Activated T-cell treated with anti-CD3 and anti-CD28 coated beads for 4 hours (primary cell): ENCODE measurements around the gene MMP27.
"Not testable (repeated sequence)": the region's sequence is repeated elsewhere in the genome, so short reads cannot be mapped to it uniquely, and the experiment has no call there.

Experiments used
- DNase-seq: peaks from one replicate; pipeline ENCODE4 v3.0.0-alpha.2; 2020

Gene MMP27

GRCh38 chr11:102705626-102706025 lies at the start of gene MMP27:
TSS of gene MMP27 (minus strand) at chr11:102705769. CDS start at chr11:102705714, 55 bp downstream.
- DNase-seq = no peak

GRCh38 chr11:102753267-102753666 lies 47.7 kb upstream of the MMP27 start:
- DNase-seq = no peak

GRCh38 chr11:102751673-102752072 lies 46.1 kb upstream of the MMP27 start:
- DNase-seq = no peak

- no peak for DNase-seq
These were observed 43.6 kb upstream of the MMP27 start for GRCh38 chr11:102749101-102749722.

- DNase-seq = not testable (repeated sequence)
These were observed 41.4 kb upstream of the MMP27 start for GRCh38 chr11:102746746-102747578.

- no peak for DNase-seq
These were observed 29.1 kb upstream of the MMP27 start for GRCh38 chr11:102734650-102735049.

- no peak for DNase-seq
These were observed 27.8 kb upstream of the MMP27 start for GRCh38 chr11:102733232-102733875.

GRCh38 chr11:102730944-102731343 lies 25.4 kb upstream of the MMP27 start:
- DNase-seq = not testable (repeated sequence)

GRCh38 chr11:102729849-102730815 lies 24.6 kb upstream of the MMP27 start:
- no peak for DNase-seq

GRCh38 chr11:102727890-102728289 lies 22.3 kb upstream of the MMP27 start:
- no peak for DNase-seq

- DNase-seq = no peak
These were observed 19.4 kb upstream of the MMP27 start, which contains the start of gene MMP8 for GRCh38 chr11:102724904-102725500. TSS of gene MMP8 (minus strand) at chr11:102724954. CDS start at chr11:102724855, 99 bp downstream.

GRCh38 chr11:102722821-102723220 lies 17.3 kb upstream of the MMP27 start:
- no peak for DNase-seq

- DNase-seq = no peak
These were observed 14.2 kb upstream of the MMP27 start for GRCh38 chr11:102719620-102720277.

GRCh38 chr11:102717280-102717679 lies 11.7 kb upstream of the MMP27 start:
- DNase-seq = no peak

- no peak for DNase-seq
These were observed 11.0 kb upstream of the MMP27 start for GRCh38 chr11:102716527-102716926.

- DNase-seq = no peak
These were observed 6.6 kb upstream of the MMP27 start for GRCh38 chr11:102712137-102712536.

GRCh38 chr11:102709201-102709945 lies 3.8 kb upstream of the MMP27 start:
- DNase-seq = no peak

- no peak for DNase-seq
These were observed 3.1 kb upstream of the MMP27 start for GRCh38 chr11:102708654-102709053.

- DNase-seq = no peak
These were observed 728 bp downstream of the MMP27 start for GRCh38 chr11:102704841-102705240.

GRCh38 chr11:102703826-102704493 lies 1.6 kb downstream of the MMP27 start:
- no peak for DNase-seq
